ENCODE measurements around the gene PLK2. TPM values are rescaled to one million over a fixed set of nuclear protein-coding genes. Genes with fewer than 3 reads are reported as not detected.

PLK2 gene
- polyA plus RNA-seq, 1 donor (not counting 4 experiments of a cell fraction or from before 2014, with no cell fraction given), result 295 TPM

DNA sequence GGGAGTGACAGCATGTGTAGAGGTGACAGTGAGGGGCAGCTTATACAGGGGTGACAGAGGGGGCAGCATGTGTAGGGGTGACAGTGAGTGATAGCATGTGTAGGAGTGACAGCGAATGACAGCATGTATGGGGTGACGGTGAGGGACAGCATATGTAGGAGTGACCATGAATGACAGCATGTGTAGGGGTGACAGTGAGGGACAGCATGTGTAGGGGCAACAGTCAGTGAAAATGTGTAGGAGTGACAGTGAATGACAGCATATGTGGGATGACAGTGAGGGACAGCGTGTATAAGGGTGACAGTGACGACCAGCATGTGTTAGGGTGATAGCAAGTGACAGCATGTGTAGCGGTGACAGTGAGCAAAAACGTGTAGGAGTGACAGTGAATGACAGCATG lies 21.9 kb upstream of the PLK2 start:
- Histone ChIP-seq H3K4me1 (ENCODE audit: control insufficient read depth, extremely low read depth, insufficient read depth, low read length) (no peaks in the 10 kb centered on the region), H3K4me3 (ENCODE audit: control insufficient read depth in 2 of 3, extremely low read depth in 1 of 3, insufficient read depth in 2 of 3, low read depth in 1 of 3, low read length in 3 of 3) (no peak overlapping the region), H3K79me2 (ENCODE audit: control insufficient read depth, insufficient read depth, low read length) (no peaks in the 10 kb centered on the region), H3K9me1 (ENCODE audit: control insufficient read depth, extremely low read depth, insufficient read depth, low read length) (no peaks in the 10 kb centered on the region), H3K9me3 (ENCODE audit: control insufficient read depth, low read depth, low read length) (no peaks in the 10 kb centered on the region), H3K36me3 (ENCODE audit: control insufficient read depth in 2 of 2, extremely low read depth in 1 of 2, insufficient read depth in 2 of 2, low read length in 2 of 2) (no peaks in the 10 kb centered on the region), H2AFZ (ENCODE audit: control insufficient read depth, low read length) (no peak overlapping the region), H3K9ac (ENCODE audit: control insufficient read depth, extremely low read depth, insufficient read depth, low read length) (no peak overlapping the region), H4K20me1 (ENCODE audit: control insufficient read depth, extremely low read depth, insufficient read depth, low read length) (no peaks in the 10 kb centered on the region), H3K4me2 (ENCODE audit: control insufficient read depth, extremely low read depth, insufficient read depth, low read depth, low read length) (no peak overlapping the region), H3K27me3 (ENCODE audit: control insufficient read depth, extremely low read depth, insufficient read depth, low read length) (no peaks in the 10 kb centered on the region), H3K27ac (ENCODE audit: control insufficient read depth, insufficient read depth, low read length) (no peak overlapping the region)
- FAIRE-seq, result no peak
- dilution Hi-C loops (cut with MboI; ENCODE audit: extremely low pct_ligation_motif_present, low sequenced_read_pairs), result no loop called here
- no peak for TF ChIP-seq EZH2 (IDR thresholded peaks at IDR 0.05; ENCODE audit: low read length)
- TF ChIP-seq, protein P1, sequence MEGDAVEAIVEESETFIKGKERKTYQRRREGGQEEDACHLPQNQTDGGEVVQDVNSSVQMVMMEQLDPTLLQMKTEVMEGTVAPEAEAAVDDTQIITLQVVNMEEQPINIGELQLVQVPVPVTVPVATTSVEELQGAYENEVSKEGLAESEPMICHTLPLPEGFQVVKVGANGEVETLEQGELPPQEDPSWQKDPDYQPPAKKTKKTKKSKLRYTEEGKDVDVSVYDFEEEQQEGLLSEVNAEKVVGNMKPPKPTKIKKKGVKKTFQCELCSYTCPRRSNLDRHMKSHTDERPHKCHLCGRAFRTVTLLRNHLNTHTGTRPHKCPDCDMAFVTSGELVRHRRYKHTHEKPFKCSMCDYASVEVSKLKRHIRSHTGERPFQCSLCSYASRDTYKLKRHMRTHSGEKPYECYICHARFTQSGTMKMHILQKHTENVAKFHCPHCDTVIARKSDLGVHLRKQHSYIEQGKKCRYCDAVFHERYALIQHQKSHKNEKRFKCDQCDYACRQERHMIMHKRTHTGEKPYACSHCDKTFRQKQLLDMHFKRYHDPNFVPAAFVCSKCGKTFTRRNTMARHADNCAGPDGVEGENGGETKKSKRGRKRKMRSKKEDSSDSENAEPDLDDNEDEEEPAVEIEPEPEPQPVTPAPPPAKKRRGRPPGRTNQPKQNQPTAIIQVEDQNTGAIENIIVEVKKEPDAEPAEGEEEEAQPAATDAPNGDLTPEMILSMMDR (optimal IDR thresholded peaks at IDR 0.05 in 1 of 3, IDR thresholded peaks at IDR 0.05 in 1 of 3, conservative IDR thresholded peaks at IDR 0.05 in 1 of 3; ENCODE audit: extremely low read depth in 1 of 3, insufficient read depth in 2 of 3, low read length in 3 of 3), result no peak
- DNase-seq (ENCODE audit: low read depth, low spot score), result no peak

DNA sequence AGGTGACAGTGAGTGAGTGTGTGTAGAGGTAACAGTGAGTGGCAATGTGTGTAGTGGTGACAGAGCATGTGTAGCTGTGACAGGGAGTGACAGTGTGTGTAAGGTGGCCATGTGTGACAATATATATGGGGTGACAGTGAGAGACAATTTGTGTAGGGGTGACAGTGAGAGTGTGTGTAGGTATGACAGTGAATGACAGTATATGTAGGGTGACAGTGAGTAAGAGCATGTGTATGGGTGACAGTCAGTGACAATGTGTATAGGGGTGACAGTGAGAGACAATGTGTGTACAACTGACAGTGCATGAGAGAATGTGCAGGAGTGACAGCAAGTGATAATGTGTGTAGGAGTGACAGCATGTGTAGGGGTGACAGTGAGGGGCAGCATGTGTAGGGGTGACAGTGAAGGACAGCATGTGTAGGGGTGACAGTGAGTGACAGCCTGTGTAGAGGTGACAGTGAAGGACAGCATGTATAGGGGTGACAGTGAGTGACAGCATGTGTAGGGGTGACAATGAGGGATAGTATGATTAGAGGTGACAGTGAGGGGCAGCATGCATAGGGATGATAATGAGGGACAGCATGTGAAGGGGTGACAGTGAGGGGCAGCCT lies 21.3 kb upstream of the PLK2 start:
- Histone ChIP-seq H3K36me3 (ENCODE audit: control insufficient read depth in 2 of 2, extremely low read depth in 1 of 2, insufficient read depth in 2 of 2, low read length in 2 of 2) (no peaks in the 10 kb centered on the region), H3K9me1 (ENCODE audit: control insufficient read depth, extremely low read depth, insufficient read depth, low read length) (no peaks in the 10 kb centered on the region), H3K79me2 (ENCODE audit: control insufficient read depth, insufficient read depth, low read length) (no peaks in the 10 kb centered on the region), H3K4me1 (ENCODE audit: control insufficient read depth, extremely low read depth, insufficient read depth, low read length) (no peaks in the 10 kb centered on the region), H3K9me3 (ENCODE audit: control insufficient read depth, low read depth, low read length) (no peaks in the 10 kb centered on the region), H3K27me3 (ENCODE audit: control insufficient read depth, extremely low read depth, insufficient read depth, low read length) (no peaks in the 10 kb centered on the region), H3K9ac (ENCODE audit: control insufficient read depth, extremely low read depth, insufficient read depth, low read length) (no peak overlapping the region), H2AFZ (ENCODE audit: control insufficient read depth, low read length) (no peak overlapping the region), H3K4me3 (ENCODE audit: control insufficient read depth in 2 of 3, extremely low read depth in 1 of 3, insufficient read depth in 2 of 3, low read depth in 1 of 3, low read length in 3 of 3) (no peak overlapping the region), H3K27ac (ENCODE audit: control insufficient read depth, insufficient read depth, low read length) (no peak overlapping the region), H4K20me1 (ENCODE audit: control insufficient read depth, extremely low read depth, insufficient read depth, low read length) (no peaks in the 10 kb centered on the region), H3K4me2 (ENCODE audit: control insufficient read depth, extremely low read depth, insufficient read depth, low read depth, low read length) (no peak overlapping the region)
- dilution Hi-C loops (cut with MboI; ENCODE audit: extremely low pct_ligation_motif_present, low sequenced_read_pairs), result no loop called here
- no peak for DNase-seq (ENCODE audit: low read depth, low spot score)
- no peak for TF ChIP-seq EZH2 (IDR thresholded peaks at IDR 0.05; ENCODE audit: low read length)
- TF ChIP-seq, protein P1 (optimal IDR thresholded peaks at IDR 0.05 in 1 of 3, IDR thresholded peaks at IDR 0.05 in 1 of 3, conservative IDR thresholded peaks at IDR 0.05 in 1 of 3; ENCODE audit: extremely low read depth in 1 of 3, insufficient read depth in 2 of 3, low read length in 3 of 3), result no peak
- no peak for FAIRE-seq

All from keratinocyte (primary cell).